Liver (tissue), 9 donors: ENCODE data around the gene OR8B2. TPM values are rescaled to one million over a fixed set of nuclear protein-coding genes. Genes with fewer than 3 reads are reported as not detected.
"Not testable (repeated sequence)": the region's sequence is repeated elsewhere in the genome, so short reads cannot be mapped to it uniquely, and the experiment has no call there.

Experiments used
- DNase-seq: peaks from one replicate; pipeline ENCODE4 v3.0.0-alpha.2; 2017; ENCODE audit warnings: low spot score
- H3K27ac ChIP-seq, 2 donors: one replicate each; pipeline ENCODE4 v1.7.0; 2013; ENCODE audit warnings: inconsistent platforms in 2 of 2, low read length in 2 of 2, control low read depth in 1 of 2, low read depth in 1 of 2, mild to moderate bottlenecking in 1 of 2
- H3K27me3 ChIP-seq, 4 donors: one replicate each; pipeline versions ENCODE4 v1.6.1 to v1.7.0; 2013; ENCODE audit warnings: low read length in 3 of 4, inconsistent platforms in 1 of 4, mild to moderate bottlenecking in 1 of 4, moderate library complexity in 1 of 4; ENCODE audit not compliant: control insufficient read depth in 4 of 4, insufficient read depth in 4 of 4
- H3K36me3 ChIP-seq, 4 donors: one replicate each; pipeline versions ENCODE4 v1.6.1 to v1.7.0; 2013; ENCODE audit warnings: low read length in 3 of 4, mild to moderate bottlenecking in 3 of 4, low read depth in 1 of 4, moderate library complexity in 1 of 4; ENCODE audit not compliant: control insufficient read depth in 4 of 4, insufficient read depth in 3 of 4
- H3K4me1 ChIP-seq, 4 donors: one replicate each; pipeline versions ENCODE4 v1.6.1 to v1.7.0; 2013; ENCODE audit warnings: low read length in 3 of 4, mild to moderate bottlenecking in 3 of 4, moderate library complexity in 1 of 4; ENCODE audit not compliant: control insufficient read depth in 4 of 4, insufficient read depth in 4 of 4
- H3K4me3 ChIP-seq, 3 donors: one replicate each; pipeline versions ENCODE4 v1.6.1 to v1.7.0; 2013; ENCODE audit warnings: low read length in 3 of 3, control low read depth in 1 of 3, low read depth in 1 of 3, mild to moderate bottlenecking in 1 of 3
- H3K9ac ChIP-seq, 2 donors: one replicate each; pipeline ENCODE4 v1.7.0; 2013; ENCODE audit warnings: low read length in 2 of 2, mild to moderate bottlenecking in 2 of 2, moderate library complexity in 2 of 2, control low read depth in 1 of 2, low read depth in 1 of 2
- H3K9me3 ChIP-seq, 4 donors: one replicate each; pipeline versions ENCODE4 v1.6.1 to v1.7.0; 2013; ENCODE audit warnings: low read length in 3 of 4; ENCODE audit not compliant: control insufficient read depth in 4 of 4
- ATF3 ChIP-seq: IDR thresholded peaks from 2 replicates; pipeline ENCODE4 v1.6.1; 2016; ENCODE audit warnings: antibody characterized with exemption
- CTCF ChIP-seq: fragments of 150-350 bp; IDR thresholded peaks from 2 replicates; pipeline ENCODE4 v1.5.1; 2017; ENCODE audit warnings: improper control_type of control experiment, low read depth, low read length; ENCODE audit not compliant: missing input control
- EGR1 ChIP-seq, 2 donors: IDR thresholded peaks; 2 replicates each; pipeline ENCODE4 v1.6.1; 2016 to 2018; ENCODE audit warnings: antibody characterized with exemption in 2 of 2, low read depth in 2 of 2
- FOXA1 ChIP-seq: IDR thresholded peaks from 2 replicates; pipeline ENCODE4 v1.6.1; 2016; ENCODE audit warnings: antibody characterized with exemption
- HNF4A ChIP-seq, 2 donors: conservative IDR thresholded peaks; 2 replicates each; pipeline ENCODE4 v1.6.1; 2016; ENCODE audit warnings: antibody characterized with exemption in 2 of 2, mild to moderate bottlenecking in 2 of 2
- JUND ChIP-seq, 2 donors: IDR thresholded peaks; 2 replicates each; pipeline ENCODE4 v1.6.1; 2016; ENCODE audit warnings: antibody characterized with exemption in 2 of 2
- MAX ChIP-seq: IDR thresholded peaks from 2 replicates; pipeline ENCODE4 v1.6.1; 2016; ENCODE audit warnings: antibody characterized with exemption
- NR2F2 ChIP-seq: IDR thresholded peaks from 2 replicates; pipeline ENCODE4 v1.6.1; 2016; ENCODE audit warnings: antibody characterized with exemption
- RAD21 ChIP-seq, 2 donors: IDR thresholded peaks; 2 replicates each; pipeline ENCODE4 v1.6.1; 2016; ENCODE audit warnings: antibody characterized with exemption in 2 of 2, mild to moderate bottlenecking in 2 of 2
- RXRA ChIP-seq, 2 donors: IDR thresholded peaks; 2 replicates each; pipeline ENCODE4 v1.6.1; 2017 to 2018; ENCODE audit warnings: antibody characterized with exemption in 2 of 2, mild to moderate bottlenecking in 1 of 2
- SP1 ChIP-seq: IDR thresholded peaks from 2 replicates; pipeline ENCODE4 v1.6.1; 2018; ENCODE audit warnings: antibody characterized with exemption, mild to moderate bottlenecking
- YY1 ChIP-seq: IDR thresholded peaks from 2 replicates; pipeline ENCODE4 v1.6.1; 2016; ENCODE audit warnings: antibody characterized with exemption, mild to moderate bottlenecking
- ZBTB33 ChIP-seq: IDR thresholded peaks from 2 replicates; pipeline ENCODE4 v1.6.1; 2016; ENCODE audit warnings: antibody characterized with exemption
- WGBS: extraction: QIAGEN DNeasy Blood & Tissue Kit; methylation state at CpG from one replicate; pipeline ENCODE4 v1.1.7; 2013; 5-methylcytosine and 5-hydroxymethylcytosine counted together
- polyA plus RNA-seq, 2 donors: library from polyadenylated mRNA; stranded (reverse) in 1 of 2; unstranded in 1 of 2; fragments of 200-250 nt in 1 of 2; fragments of >200 nt in 1 of 2; fragmentation: Nextera tagmentation in 1 of 2; extraction: Ambion mirVana in 1 of 2; gene quantifications; one replicate each; pipeline versions ENCODE4 v1.2.1 to v1.2.3, GENCODE V29; 2013 to 2015
- total RNA-seq, 2 donors: library from RNA; depleted of rRNA; stranded (reverse); fragments of >200 nt; gene quantifications; one replicate each; pipeline ENCODE4 v1.2.3, GENCODE V29; 2014
- donor health status: healthy.
- donor health status: healthy.
- donor health status: healthy.
- donor health status: healthy.
- donor health status: healthy.

Gene OR8B2
- total and polyA plus RNA-seq, 4 donors, result not detected

GRCh38 chr11:124409906-124410305, 25.6 kb upstream of the OR8B2 start (continued):
- TF ChIP-seq MAX, result no peak
- no peak for TF ChIP-seq CTCF
- TF ChIP-seq FOXA1, result no peak
- TF ChIP-seq NR2F2, result no peak

GRCh38 chr11:124405581-124405980, 21.3 kb upstream of the OR8B2 start:
- no peak for TF ChIP-seq JUND (IDR thresholded peaks at IDR 0.05)
- TF ChIP-seq RXRA (IDR thresholded peaks at IDR 0.05), result no peak
- no peak for TF ChIP-seq EGR1 (IDR thresholded peaks at IDR 0.05; ENCODE audit: low read depth in 2 of 2)
- TF ChIP-seq FOXA1, result no peak
- no peak for TF ChIP-seq RAD21 (IDR thresholded peaks at IDR 0.05)
- TF ChIP-seq SP1, result no peak
- TF ChIP-seq ZBTB33, result no peak
- TF ChIP-seq HNF4A (conservative IDR thresholded peaks at IDR 0.05), result no peak
- no peak for TF ChIP-seq MAX
- TF ChIP-seq YY1, result no peak
- TF ChIP-seq ATF3, result no peak
- no peak for TF ChIP-seq NR2F2
- Histone ChIP-seq H3K36me3 (no peaks in the 10 kb centered on the region), H3K9me3 (no peaks in the 10 kb centered on the region), H3K4me3 (no peak overlapping the region), H3K27me3 (peaks cover 0 to 16% (median 0%) of the 10 kb centered on the region in 4 donors), H3K4me1 (no peaks in the 10 kb centered on the region), H3K9ac (no peak overlapping the region), H3K27ac (no peak overlapping the region)
- 62% methylated on average over 2 of the region's 2 CpGs for WGBS
- DNase-seq, result no peak

- not testable (repeated sequence) for H3K27me3 ChIP-seq, H3K9ac ChIP-seq, H3K4me3 ChIP-seq, DNase-seq, H3K9me3 ChIP-seq, H3K27ac ChIP-seq, H3K4me1 ChIP-seq, H3K36me3 ChIP-seq
- WGBS, result 86% methylated on average over 17 of the region's 27 CpGs
Measured at GRCh38 chr11:124403186-124403585, 18.9 kb upstream of the OR8B2 start.
